Activated naive CD4-positive, alpha-beta T cell treated with anti-CD3 and anti-CD28 coated beads, Interleukin-2, amount 50 U/mL, for 24 hours (primary cell): Measurements from ENCODE around the gene PCDHB10.
"Not testable (repeated sequence)": the region's sequence is repeated elsewhere in the genome, so short reads cannot be mapped to it uniquely, and the experiment has no call there.

ENCODE experiments used
- H3K27ac Mint-ChIP-seq: one replicate; pipeline ENCODE4 v1.8.0; 2021; ENCODE audit warnings: mild to moderate bottlenecking, mixed read lengths
- H3K27me3 Mint-ChIP-seq: one replicate; pipeline ENCODE4 v1.8.0; 2021; ENCODE audit warnings: mixed read lengths
- H3K36me3 Mint-ChIP-seq: one replicate; pipeline ENCODE4 v1.8.0; 2021; ENCODE audit warnings: mixed read lengths
- H3K4me1 Mint-ChIP-seq: one replicate; pipeline ENCODE4 v1.8.0; 2021; ENCODE audit warnings: mixed read lengths
- H3K4me3 Mint-ChIP-seq: one replicate; pipeline ENCODE4 v1.8.0; 2021; ENCODE audit warnings: mild to moderate bottlenecking, mixed read lengths
- H3K9me3 Mint-ChIP-seq: one replicate; pipeline ENCODE4 v1.8.0; 2021; ENCODE audit warnings: mixed read lengths

PCDHB10 gene

DNA sequence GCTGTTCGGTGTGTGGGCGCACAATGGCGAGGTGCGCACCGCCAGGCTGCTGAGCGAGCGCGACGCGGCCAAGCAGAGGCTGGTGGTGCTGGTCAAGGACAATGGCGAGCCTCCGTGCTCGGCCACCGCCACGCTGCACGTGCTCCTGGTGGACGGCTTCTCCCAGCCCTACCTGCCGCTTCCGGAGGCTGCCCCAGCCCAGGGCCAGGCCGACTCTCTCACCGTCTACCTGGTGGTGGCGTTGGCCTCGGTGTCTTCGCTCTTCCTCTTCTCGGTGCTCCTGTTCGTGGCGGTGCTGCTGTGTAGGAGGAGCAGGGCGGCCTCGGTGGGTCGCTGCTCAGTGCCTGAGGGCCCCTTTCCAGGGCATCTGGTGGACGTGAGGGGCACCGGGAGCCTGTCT, 12.3 kb upstream of the PCDHB10 start:
- H3K4me3 Mint-ChIP-seq, H3K4me1 Mint-ChIP-seq, H3K27ac Mint-ChIP-seq, H3K36me3 Mint-ChIP-seq: not testable (repeated sequence)
- peaks cover 34% of the 10 kb centered on the region for H3K27me3 Mint-ChIP-seq
- H3K9me3 Mint-ChIP-seq, result peaks cover 20% of the 10 kb centered on the region

DNA sequence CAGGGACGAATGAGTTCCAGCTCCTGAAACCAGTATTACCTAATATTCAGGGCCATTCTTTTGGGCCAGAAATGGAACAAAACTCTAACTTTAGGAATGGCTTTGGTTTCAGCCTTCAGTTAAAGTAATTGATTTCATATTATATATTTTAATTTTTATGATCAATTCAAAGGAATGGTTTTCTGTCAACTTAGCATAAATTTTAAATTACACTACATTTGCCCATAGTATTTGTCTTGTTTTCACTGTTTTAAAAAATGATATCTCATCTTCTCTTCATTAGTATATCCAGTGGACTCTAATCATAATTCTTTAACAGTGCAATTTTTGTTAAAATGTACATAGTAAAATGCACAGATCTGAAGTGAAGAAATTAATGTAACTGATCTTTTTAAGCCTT, 11.8 kb upstream of the PCDHB10 start:
- H3K4me1 Mint-ChIP-seq, result no peaks in the 10 kb centered on the region
- H3K36me3 Mint-ChIP-seq, result peaks cover 7% of the 10 kb centered on the region
- peaks cover 25% of the 10 kb centered on the region for H3K9me3 Mint-ChIP-seq
- H3K4me3 Mint-ChIP-seq, result no peak overlapping the region
- peaks cover 37% of the 10 kb centered on the region for H3K27me3 Mint-ChIP-seq
- no peak overlapping the region for H3K27ac Mint-ChIP-seq

DNA sequence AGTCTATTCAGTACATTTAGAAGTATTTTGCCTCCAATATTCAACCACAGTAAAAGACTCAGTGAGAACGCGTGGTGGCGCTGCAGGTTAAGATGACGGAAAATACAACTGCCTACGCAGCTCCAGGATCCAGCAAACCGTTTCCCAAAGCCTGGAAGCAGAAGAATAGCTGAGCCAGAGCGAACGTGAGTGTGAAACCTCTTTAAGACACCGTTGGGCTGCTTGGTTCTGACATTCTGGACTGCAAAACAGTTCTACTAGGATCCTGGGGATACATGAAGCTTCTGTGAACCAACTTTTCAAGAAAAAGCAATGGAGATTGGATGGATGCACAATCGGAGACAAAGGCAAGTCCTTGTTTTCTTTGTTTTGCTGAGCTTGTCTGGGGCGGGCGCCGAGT, 9.9 kb upstream of the PCDHB10 start, which contains the start of gene PCDHB16:
TSS of gene PCDHB16 (plus strand) at position 140 of the 400 bp plus-strand sequence. CDS start at position 313, 173 bp downstream.
- Mint-ChIP-seq H3K27me3 (peaks cover 46% of the 10 kb centered on the region), H3K27ac (no peak within 1 kb of the TSS)

DNA sequence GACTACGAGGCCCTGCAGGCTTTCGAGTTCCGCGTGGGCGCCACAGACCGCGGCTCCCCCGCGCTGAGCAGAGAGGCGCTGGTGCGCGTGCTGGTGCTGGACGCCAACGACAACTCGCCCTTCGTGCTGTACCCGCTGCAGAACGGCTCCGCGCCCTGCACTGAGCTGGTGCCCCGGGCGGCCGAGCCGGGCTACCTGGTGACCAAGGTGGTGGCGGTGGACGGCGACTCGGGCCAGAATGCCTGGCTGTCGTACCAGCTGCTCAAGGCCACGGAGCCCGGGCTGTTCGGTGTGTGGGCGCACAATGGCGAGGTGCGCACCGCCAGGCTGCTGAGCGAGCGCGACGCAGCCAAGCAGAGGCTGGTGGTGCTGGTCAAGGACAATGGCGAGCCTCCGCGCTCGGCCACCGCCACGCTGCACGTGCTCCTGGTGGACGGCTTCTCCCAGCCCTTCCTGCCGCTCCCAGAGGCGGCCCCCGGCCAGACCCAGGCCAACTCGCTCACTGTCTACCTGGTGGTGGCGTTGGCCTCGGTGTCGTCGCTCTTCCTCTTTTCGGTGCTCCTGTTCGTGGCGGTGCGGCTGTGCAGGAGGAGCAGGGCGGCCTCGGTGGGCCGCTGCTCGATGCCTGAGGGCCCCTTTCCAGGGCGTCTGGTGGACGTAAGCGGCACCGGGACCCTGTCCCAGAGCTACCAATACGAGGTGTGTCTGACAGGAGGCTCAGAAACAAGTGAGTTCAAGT, 7.9 kb upstream of the PCDHB10 start:
- peaks cover 39% of the 10 kb centered on the region for H3K9me3 Mint-ChIP-seq
- not testable (repeated sequence) for H3K4me1 Mint-ChIP-seq, H3K27ac Mint-ChIP-seq, H3K4me3 Mint-ChIP-seq
- peaks cover 15% of the 10 kb centered on the region for H3K36me3 Mint-ChIP-seq
- peaks cover 52% of the 10 kb centered on the region for H3K27me3 Mint-ChIP-seq

More for the DNA sequence above, 9.9 kb upstream of the PCDHB10 start, which contains the start of gene PCDHB16:
- Mint-ChIP-seq H3K9me3 (peaks cover 31% of the 10 kb centered on the region), H3K36me3 (peaks cover 10% of the 10 kb centered on the region), H3K4me3 (no peak within 1 kb of the TSS), H3K4me1 (peaks cover 7% of the 10 kb centered on the region)

DNA sequence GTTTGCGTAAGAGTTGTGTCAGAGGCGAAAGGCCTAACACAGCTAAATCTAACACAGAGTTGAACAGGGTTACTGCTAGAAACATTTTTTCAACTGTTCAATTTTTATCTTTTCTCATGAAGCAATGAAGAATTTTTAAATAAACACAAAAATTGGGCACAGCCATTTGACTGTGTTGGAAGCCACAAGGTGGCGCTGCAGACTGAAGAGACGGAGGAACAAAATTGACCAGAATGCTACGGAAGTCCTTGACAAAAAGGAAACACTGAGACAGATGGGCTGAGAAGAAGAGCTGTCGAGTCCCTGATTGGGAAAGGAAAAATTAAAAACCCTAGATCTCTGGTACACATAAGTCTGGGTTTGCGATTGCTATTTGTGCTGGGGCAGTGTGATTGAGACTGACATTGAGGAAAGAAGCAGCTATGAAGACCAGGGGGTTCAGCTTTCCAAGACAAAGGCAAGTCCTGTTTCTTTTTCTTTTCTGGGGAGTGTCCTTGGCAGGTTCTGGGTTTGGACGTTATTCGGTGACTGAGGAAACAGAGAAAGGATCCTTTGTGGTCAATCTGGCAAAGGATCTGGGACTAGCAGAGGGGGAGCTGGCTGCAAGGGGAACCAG, 5.1 kb upstream of the PCDHB10 start, which contains the start of gene PCDHB9:
TSS of gene PCDHB9 (plus strand) at position 265 of the 616 bp plus-strand sequence. CDS start at position 423, 158 bp downstream.
- H3K36me3 Mint-ChIP-seq, result peaks cover 16% of the 10 kb centered on the region
- H3K27me3 Mint-ChIP-seq, result peaks cover 55% of the 10 kb centered on the region
- H3K27ac Mint-ChIP-seq, result no peak within 1 kb of the TSS
- peak within 1 kb of the TSS; percentile 15 for H3K4me3 Mint-ChIP-seq
- H3K4me1 Mint-ChIP-seq, result peaks cover 7% of the 10 kb centered on the region
- H3K9me3 Mint-ChIP-seq, result peaks cover 35% of the 10 kb centered on the region

DNA sequence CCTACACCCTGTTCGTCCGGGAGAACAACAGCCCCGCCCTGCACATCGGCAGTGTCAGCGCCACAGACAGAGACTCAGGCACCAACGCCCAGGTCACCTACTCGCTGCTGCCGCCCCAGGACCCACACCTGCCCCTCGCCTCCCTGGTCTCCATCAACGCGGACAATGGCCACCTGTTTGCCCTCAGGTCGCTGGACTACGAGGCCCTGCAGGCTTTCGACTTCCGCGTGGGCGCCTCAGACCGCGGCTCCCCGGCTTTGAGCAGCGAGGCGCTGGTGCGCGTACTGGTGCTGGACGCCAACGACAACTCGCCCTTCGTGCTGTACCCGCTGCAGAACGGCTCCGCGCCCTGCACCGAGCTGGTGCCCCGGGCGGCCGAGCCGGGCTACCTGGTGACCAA, 3.5 kb upstream of the PCDHB10 start:
- peaks cover 23% of the 10 kb centered on the region for H3K9me3 Mint-ChIP-seq
- H3K27ac Mint-ChIP-seq, H3K4me3 Mint-ChIP-seq, H3K4me1 Mint-ChIP-seq: not testable (repeated sequence)
- peaks cover 13% of the 10 kb centered on the region for H3K36me3 Mint-ChIP-seq
- H3K27me3 Mint-ChIP-seq, result peaks cover 50% of the 10 kb centered on the region

DNA sequence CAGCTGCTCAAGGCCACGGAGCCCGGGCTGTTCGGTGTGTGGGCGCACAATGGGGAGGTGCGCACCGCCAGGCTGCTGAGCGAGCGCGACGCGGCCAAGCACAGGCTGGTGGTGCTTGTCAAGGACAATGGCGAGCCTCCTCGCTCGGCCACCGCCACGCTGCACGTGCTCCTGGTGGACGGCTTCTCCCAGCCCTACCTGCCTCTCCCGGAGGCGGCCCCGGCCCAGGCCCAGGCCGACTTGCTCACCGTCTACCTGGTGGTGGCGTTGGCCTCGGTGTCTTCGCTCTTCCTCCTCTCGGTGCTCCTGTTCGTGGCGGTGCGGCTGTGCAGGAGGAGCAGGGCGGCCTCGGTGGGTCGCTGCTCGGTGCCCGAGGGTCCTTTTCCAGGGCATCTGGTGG, 3.0 kb upstream of the PCDHB10 start:
- Mint-ChIP-seq H3K27me3 (peaks cover 51% of the 10 kb centered on the region), H3K9me3 (peaks cover 23% of the 10 kb centered on the region), H3K36me3 (peaks cover 13% of the 10 kb centered on the region)
- H3K27ac Mint-ChIP-seq, H3K4me1 Mint-ChIP-seq, H3K4me3 Mint-ChIP-seq: not testable (repeated sequence)

DNA sequence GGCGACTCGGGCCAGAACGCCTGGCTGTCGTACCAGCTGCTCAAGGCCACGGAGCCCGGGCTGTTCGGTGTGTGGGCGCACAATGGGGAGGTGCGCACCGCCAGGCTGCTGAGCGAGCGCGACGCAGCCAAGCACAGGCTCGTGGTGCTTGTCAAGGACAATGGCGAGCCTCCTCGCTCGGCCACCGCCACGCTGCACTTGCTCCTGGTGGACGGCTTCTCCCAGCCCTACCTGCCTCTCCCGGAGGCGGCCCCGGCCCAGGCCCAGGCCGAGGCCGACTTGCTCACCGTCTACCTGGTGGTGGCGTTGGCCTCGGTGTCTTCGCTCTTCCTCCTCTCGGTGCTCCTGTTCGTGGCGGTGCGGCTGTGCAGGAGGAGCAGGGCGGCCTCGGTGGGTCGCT, 2.2 kb downstream of the PCDHB10 start:
- peaks cover 15% of the 10 kb centered on the region for H3K36me3 Mint-ChIP-seq
- H3K4me1 Mint-ChIP-seq, H3K4me3 Mint-ChIP-seq, H3K27ac Mint-ChIP-seq: not testable (repeated sequence)
- peaks cover 20% of the 10 kb centered on the region for H3K9me3 Mint-ChIP-seq
- peaks cover 48% of the 10 kb centered on the region for H3K27me3 Mint-ChIP-seq

DNA sequence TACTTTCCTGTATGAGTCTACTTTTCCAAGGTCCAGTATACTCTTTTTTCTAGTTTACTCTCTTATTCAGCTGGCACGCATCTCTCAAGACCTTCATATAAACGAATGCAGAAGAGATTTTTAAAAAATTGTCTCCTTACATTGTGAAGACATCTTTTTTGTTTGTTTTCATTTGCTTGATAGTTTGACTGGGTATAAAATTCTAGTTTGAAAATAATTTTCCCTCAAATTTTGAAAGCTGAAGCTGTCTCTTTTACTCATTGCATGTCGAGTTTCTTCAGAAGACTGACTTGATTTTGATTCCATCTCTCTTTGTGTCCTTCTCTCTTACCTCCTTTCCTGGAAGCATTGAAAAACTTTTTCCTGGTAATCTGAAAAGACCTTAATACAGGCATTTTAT, 4.2 kb downstream of the PCDHB10 start:
- Mint-ChIP-seq H3K4me3 (no peak overlapping the region), H3K27ac (no peak overlapping the region), H3K36me3 (peaks cover 17% of the 10 kb centered on the region), H3K4me1 (no peaks in the 10 kb centered on the region), H3K9me3 (peaks cover 20% of the 10 kb centered on the region), H3K27me3 (peaks cover 50% of the 10 kb centered on the region)

DNA sequence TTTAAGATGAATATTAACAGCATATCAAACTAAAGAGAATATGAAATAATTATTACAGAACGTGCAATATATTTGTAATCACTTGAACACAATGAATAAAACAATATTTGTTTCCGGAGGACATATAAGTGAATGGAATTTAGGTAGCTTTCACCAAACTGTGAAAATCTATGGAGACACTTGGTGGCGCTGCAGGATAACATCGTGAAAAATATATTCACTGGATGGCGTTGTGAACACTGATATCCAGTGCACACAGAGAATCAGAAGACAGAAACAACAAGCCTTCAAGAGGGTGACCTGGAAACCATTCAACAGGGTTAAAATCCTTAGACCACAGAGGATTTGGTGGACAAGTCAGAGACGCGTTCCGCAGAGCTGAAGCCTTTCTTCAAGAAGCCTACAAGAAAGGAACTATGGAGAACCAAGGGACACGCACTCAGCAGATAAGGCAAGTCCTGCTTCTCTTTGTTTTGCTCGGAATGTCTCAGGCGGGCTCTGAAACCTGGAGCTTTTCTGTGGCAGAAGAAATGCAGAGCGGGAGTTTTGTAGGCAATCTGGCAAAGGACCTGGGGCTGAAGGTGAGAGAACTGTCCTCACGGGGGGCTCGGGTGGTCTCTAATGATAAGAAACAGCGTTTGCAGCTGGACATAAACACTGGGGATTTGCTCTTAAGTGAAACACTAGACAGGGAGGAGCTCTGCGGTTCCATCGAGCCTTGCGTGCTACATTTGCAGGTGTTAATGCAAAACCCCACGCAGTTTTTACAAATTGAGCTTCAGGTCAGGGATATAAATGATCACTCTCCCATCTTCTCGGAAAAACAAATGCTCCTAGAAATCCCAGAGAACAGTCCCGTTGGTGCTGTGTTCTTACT, 7.4 kb downstream of the PCDHB10 start, which contains the start of gene PCDHB11:
TSS of gene PCDHB11 (plus strand) at position 269 of the 877 bp plus-strand sequence. CDS start at position 417, 148 bp downstream.
- peaks cover 13% of the 10 kb centered on the region for H3K36me3 Mint-ChIP-seq
- H3K9me3 Mint-ChIP-seq, result peaks cover 20% of the 10 kb centered on the region
- H3K4me3 Mint-ChIP-seq, result no peak within 1 kb of the TSS
- no peak within 1 kb of the TSS for H3K27ac Mint-ChIP-seq
- H3K4me1 Mint-ChIP-seq, result no peaks in the 10 kb centered on the region
- H3K27me3 Mint-ChIP-seq, result peaks cover 41% of the 10 kb centered on the region

DNA sequence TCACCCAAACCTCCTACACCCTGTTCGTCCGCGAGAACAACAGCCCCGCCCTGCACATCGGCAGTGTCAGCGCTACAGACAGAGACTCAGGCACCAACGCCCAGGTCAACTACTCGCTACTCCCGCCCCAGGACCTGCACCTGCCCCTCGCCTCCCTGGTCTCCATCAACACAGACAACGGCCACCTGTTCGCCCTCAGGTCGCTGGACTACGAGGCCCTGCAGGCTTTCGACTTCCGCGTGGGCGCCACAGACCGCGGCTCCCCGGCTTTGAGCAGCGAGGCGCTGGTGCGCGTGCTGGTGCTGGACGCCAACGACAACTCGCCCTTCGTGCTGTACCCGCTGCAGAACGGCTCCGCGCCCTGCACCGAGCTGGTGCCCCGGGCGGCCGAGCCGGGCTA, 9.0 kb downstream of the PCDHB10 start:
- Mint-ChIP-seq H3K27me3 (peaks cover 45% of the 10 kb centered on the region), H3K9me3 (peaks cover 16% of the 10 kb centered on the region)
- H3K27ac Mint-ChIP-seq, H3K4me3 Mint-ChIP-seq, H3K4me1 Mint-ChIP-seq, H3K36me3 Mint-ChIP-seq: not testable (repeated sequence)

DNA sequence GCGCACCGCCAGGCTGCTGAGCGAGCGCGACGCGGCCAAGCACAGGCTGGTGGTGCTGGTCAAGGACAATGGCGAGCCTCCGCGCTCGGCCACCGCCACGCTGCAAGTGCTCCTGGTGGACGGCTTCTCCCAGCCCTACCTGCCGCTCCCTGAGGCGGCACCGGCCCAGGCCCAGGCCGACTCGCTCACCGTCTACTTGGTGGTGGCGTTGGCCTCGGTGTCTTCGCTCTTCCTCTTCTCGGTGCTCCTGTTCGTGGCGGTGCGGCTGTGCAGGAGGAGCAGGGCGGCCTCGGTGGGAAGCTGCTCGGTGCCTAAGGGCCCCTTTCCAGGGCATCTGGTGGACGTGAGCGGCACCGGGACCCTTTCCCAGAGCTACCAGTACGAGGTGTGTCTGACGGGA, 9.5 kb downstream of the PCDHB10 start:
- not testable (repeated sequence) for H3K4me3 Mint-ChIP-seq, H3K36me3 Mint-ChIP-seq, H3K4me1 Mint-ChIP-seq, H3K27ac Mint-ChIP-seq
- H3K9me3 Mint-ChIP-seq, result peaks cover 16% of the 10 kb centered on the region
- peaks cover 46% of the 10 kb centered on the region for H3K27me3 Mint-ChIP-seq

DNA sequence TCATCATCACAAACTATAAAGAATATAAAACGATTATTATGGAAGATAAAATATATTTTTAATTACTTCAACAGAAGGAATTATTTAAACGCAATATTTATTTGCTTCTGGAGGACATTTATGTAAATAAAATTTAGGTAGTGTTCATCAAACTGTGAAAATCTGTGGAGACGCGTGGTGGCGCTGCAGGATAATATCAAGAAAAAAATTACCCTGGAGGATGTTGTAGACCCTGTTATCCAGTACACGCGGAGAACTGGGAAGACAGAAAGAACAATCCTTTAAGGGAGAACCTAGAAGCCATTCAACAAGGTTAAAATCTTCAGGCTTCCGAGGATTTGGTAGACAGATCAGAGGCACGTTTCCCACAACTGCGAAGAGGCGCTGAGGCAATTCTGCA, 16.3 kb downstream of the PCDHB10 start, which contains the start of gene PCDHB12:
TSS of gene PCDHB12 (plus strand) at position 242 of the 400 bp plus-strand sequence. CDS start 189 bp downstream, outside the sequence.
- peaks cover 5% of the 10 kb centered on the region for H3K9me3 Mint-ChIP-seq
- H3K27me3 Mint-ChIP-seq, result peaks cover 55% of the 10 kb centered on the region
- no peaks in the 10 kb centered on the region for H3K36me3 Mint-ChIP-seq
- peak within 1 kb of the TSS; percentile 15 for H3K4me3 Mint-ChIP-seq
- no peak within 1 kb of the TSS for H3K27ac Mint-ChIP-seq
- no peaks in the 10 kb centered on the region for H3K4me1 Mint-ChIP-seq

DNA sequence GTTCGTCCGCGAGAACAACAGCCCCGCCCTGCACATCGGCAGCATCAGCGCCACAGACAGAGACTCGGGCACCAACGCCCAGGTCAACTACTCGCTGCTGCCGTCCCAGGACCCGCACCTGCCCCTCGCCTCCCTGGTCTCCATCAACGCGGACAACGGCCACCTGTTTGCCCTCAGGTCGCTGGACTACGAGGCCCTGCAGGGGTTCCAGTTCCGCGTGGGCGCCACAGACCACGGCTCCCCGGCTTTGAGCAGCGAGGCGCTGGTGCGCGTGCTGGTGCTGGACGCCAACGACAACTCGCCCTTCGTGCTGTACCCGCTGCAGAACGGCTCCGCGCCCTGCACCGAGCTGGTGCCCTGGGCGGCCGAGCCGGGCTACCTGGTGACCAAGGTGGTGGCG, 18.1 kb downstream of the PCDHB10 start:
- not testable (repeated sequence) for H3K4me1 Mint-ChIP-seq, H3K4me3 Mint-ChIP-seq, H3K36me3 Mint-ChIP-seq, H3K27ac Mint-ChIP-seq, H3K9me3 Mint-ChIP-seq
- H3K27me3 Mint-ChIP-seq, result peaks cover 58% of the 10 kb centered on the region

DNA sequence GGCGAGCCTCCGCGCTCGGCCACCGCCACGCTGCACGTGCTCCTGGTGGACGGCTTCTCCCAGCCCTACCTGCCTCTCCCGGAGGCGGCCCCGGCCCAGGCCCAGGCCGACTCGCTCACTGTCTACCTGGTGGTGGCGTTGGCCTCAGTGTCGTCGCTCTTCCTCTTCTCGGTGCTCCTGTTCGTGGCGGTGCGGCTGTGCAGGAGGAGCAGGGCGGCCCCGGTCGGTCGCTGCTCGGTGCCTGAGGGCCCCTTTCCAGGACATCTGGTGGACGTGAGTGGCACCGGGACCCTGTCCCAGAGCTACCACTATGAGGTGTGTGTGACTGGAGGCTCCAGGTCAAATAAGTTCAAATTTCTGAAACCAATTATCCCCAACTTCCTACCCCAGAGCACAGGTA, 18.7 kb downstream of the PCDHB10 start:
- H3K27ac Mint-ChIP-seq, H3K9me3 Mint-ChIP-seq, H3K36me3 Mint-ChIP-seq, H3K4me1 Mint-ChIP-seq, H3K4me3 Mint-ChIP-seq: not testable (repeated sequence)
- H3K27me3 Mint-ChIP-seq, result peaks cover 56% of the 10 kb centered on the region
